Liver (tissue), 9 donors: ENCODE data around the gene ELK3. TPM values are rescaled to one million over a fixed set of nuclear protein-coding genes. Genes with fewer than 3 reads are reported as not detected.

Source experiments
- DNase-seq: peaks from one replicate; pipeline ENCODE4 v3.0.0-alpha.2; 2017; ENCODE audit warnings: low spot score
- H3K27ac ChIP-seq, 2 donors: one replicate each; pipeline ENCODE4 v1.7.0; 2013; ENCODE audit warnings: inconsistent platforms in 2 of 2, low read length in 2 of 2, control low read depth in 1 of 2, low read depth in 1 of 2, mild to moderate bottlenecking in 1 of 2
- H3K27me3 ChIP-seq, 4 donors: one replicate each; pipeline versions ENCODE4 v1.6.1 to v1.7.0; 2013; ENCODE audit warnings: low read length in 3 of 4, inconsistent platforms in 1 of 4, mild to moderate bottlenecking in 1 of 4, moderate library complexity in 1 of 4; ENCODE audit not compliant: control insufficient read depth in 4 of 4, insufficient read depth in 4 of 4
- H3K36me3 ChIP-seq, 4 donors: one replicate each; pipeline versions ENCODE4 v1.6.1 to v1.7.0; 2013; ENCODE audit warnings: low read length in 3 of 4, mild to moderate bottlenecking in 3 of 4, low read depth in 1 of 4, moderate library complexity in 1 of 4; ENCODE audit not compliant: control insufficient read depth in 4 of 4, insufficient read depth in 3 of 4
- H3K4me1 ChIP-seq, 4 donors: one replicate each; pipeline versions ENCODE4 v1.6.1 to v1.7.0; 2013; ENCODE audit warnings: low read length in 3 of 4, mild to moderate bottlenecking in 3 of 4, moderate library complexity in 1 of 4; ENCODE audit not compliant: control insufficient read depth in 4 of 4, insufficient read depth in 4 of 4
- H3K4me3 ChIP-seq, 3 donors: one replicate each; pipeline versions ENCODE4 v1.6.1 to v1.7.0; 2013; ENCODE audit warnings: low read length in 3 of 3, control low read depth in 1 of 3, low read depth in 1 of 3, mild to moderate bottlenecking in 1 of 3
- H3K9ac ChIP-seq, 2 donors: one replicate each; pipeline ENCODE4 v1.7.0; 2013; ENCODE audit warnings: low read length in 2 of 2, mild to moderate bottlenecking in 2 of 2, moderate library complexity in 2 of 2, control low read depth in 1 of 2, low read depth in 1 of 2
- H3K9me3 ChIP-seq, 4 donors: one replicate each; pipeline versions ENCODE4 v1.6.1 to v1.7.0; 2013; ENCODE audit warnings: low read length in 3 of 4; ENCODE audit not compliant: control insufficient read depth in 4 of 4
- ATF3 ChIP-seq: IDR thresholded peaks from 2 replicates; pipeline ENCODE4 v1.6.1; 2016; ENCODE audit warnings: antibody characterized with exemption
- EGR1 ChIP-seq, 2 donors: IDR thresholded peaks; 2 replicates each; pipeline ENCODE4 v1.6.1; 2016 to 2018; ENCODE audit warnings: antibody characterized with exemption in 2 of 2, low read depth in 2 of 2
- FOXA1 ChIP-seq: IDR thresholded peaks from 2 replicates; pipeline ENCODE4 v1.6.1; 2016; ENCODE audit warnings: antibody characterized with exemption
- GABPA ChIP-seq, 2 donors: IDR thresholded peaks in 1 of 2; conservative IDR thresholded peaks in 1 of 2; 2 replicates each; pipeline ENCODE4 v1.6.1; 2016; ENCODE audit warnings: antibody characterized with exemption in 2 of 2, mild to moderate bottlenecking in 1 of 2, moderate library complexity in 1 of 2
- NR2F2 ChIP-seq: IDR thresholded peaks from 2 replicates; pipeline ENCODE4 v1.6.1; 2016; ENCODE audit warnings: antibody characterized with exemption
- REST ChIP-seq: IDR thresholded peaks from 2 replicates; pipeline ENCODE4 v1.6.1; 2016; ENCODE audit warnings: antibody characterized with exemption, mild to moderate bottlenecking
- TAF1 ChIP-seq: conservative IDR thresholded peaks from 2 replicates; pipeline ENCODE4 v1.6.1; 2016; ENCODE audit warnings: antibody characterized with exemption, mild to moderate bottlenecking
- WGBS: extraction: QIAGEN DNeasy Blood & Tissue Kit; methylation state at CpG from one replicate; pipeline ENCODE4 v1.1.7; 2013; 5-methylcytosine and 5-hydroxymethylcytosine counted together
- polyA plus RNA-seq, 2 donors: library from polyadenylated mRNA; stranded (reverse) in 1 of 2; unstranded in 1 of 2; fragments of 200-250 nt in 1 of 2; fragments of >200 nt in 1 of 2; fragmentation: Nextera tagmentation in 1 of 2; extraction: Ambion mirVana in 1 of 2; gene quantifications; one replicate each; pipeline versions ENCODE4 v1.2.1 to v1.2.3, GENCODE V29; 2013 to 2015
- total RNA-seq, 2 donors: library from RNA; depleted of rRNA; stranded (reverse); fragments of >200 nt; gene quantifications; one replicate each; pipeline ENCODE4 v1.2.3, GENCODE V29; 2014
- TF ChIP-seq, protein P1 (sequence below): fragments of 150-350 bp; IDR thresholded peaks from 2 replicates; pipeline ENCODE4 v1.5.1; 2017; ENCODE audit warnings: improper control_type of control experiment, low read depth, low read length; ENCODE audit not compliant: missing input control
- TF ChIP-seq, protein P2 (sequence below): IDR thresholded peaks from 2 replicates; pipeline ENCODE4 v1.6.1; 2016; ENCODE audit warnings: antibody characterized with exemption
- donor health status: healthy.
- donor health status: healthy.
- donor health status: healthy.
- donor health status: healthy.
- donor health status: healthy.

ELK3 gene
- total and polyA plus RNA-seq, 4 donors = 3.7 to 5.2 (median 4.5) TPM

DNA sequence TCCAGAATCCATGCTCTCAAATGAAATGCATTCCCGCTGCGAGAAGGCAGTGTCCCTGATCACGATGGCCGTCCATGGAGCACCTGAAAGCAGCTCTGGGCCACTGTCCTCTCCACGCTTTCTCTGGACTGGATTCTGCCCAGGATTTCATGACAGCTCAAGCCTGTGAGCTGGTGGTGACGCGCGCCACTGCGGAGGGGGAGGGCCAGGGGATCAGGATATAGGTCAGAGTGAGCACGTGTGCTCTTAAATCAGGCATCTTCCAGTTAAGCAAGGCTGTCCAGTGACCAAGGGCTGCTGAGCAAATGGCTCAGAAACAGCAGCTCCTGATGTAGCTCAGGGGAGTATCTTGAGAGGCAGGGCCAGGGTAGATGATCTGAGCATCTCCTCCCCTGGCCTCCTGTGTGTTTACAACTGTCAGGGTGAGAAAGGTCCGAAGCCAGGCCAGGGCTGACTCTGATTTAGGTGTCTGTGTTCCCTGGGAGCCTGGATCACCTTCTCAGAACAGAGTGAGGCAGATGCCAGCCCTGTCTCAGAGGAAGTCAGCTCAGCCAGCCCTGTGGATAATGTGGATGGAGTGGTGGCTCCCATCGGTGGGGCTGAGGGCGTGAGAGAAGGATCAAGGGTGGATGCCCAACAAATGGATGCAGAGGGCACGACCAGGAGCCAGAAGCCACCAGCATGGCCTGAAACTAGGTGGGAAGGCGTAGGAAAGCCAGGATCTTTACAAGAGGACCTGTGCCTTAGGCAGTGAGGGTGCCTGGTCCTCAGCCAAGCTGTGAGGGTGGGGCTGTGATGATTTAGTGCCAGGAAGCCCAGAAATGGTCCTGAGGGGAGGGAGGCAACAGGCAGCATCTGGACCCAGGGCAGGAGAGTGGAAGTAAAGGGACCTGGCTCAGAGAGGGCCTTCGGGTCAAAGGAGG lies 55.3 kb downstream of the ELK3 start:
- Histone ChIP-seq H3K9me3 (no peaks in the 10 kb centered on the region), H3K27ac (no peak overlapping the region), H3K4me1 (peaks cover 0 to 7% (median 2%) of the 10 kb centered on the region in 4 donors), H3K27me3 (no peaks in the 10 kb centered on the region), H3K36me3 (peaks cover 0 to 6% (median 3%) of the 10 kb centered on the region in 4 donors), H3K9ac (no peak overlapping the region), H3K4me3 (no peak overlapping the region)
- no peak for TF ChIP-seq FOXA1
- TF ChIP-seq, protein P1, sequence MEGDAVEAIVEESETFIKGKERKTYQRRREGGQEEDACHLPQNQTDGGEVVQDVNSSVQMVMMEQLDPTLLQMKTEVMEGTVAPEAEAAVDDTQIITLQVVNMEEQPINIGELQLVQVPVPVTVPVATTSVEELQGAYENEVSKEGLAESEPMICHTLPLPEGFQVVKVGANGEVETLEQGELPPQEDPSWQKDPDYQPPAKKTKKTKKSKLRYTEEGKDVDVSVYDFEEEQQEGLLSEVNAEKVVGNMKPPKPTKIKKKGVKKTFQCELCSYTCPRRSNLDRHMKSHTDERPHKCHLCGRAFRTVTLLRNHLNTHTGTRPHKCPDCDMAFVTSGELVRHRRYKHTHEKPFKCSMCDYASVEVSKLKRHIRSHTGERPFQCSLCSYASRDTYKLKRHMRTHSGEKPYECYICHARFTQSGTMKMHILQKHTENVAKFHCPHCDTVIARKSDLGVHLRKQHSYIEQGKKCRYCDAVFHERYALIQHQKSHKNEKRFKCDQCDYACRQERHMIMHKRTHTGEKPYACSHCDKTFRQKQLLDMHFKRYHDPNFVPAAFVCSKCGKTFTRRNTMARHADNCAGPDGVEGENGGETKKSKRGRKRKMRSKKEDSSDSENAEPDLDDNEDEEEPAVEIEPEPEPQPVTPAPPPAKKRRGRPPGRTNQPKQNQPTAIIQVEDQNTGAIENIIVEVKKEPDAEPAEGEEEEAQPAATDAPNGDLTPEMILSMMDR = no peak
- DNase-seq = no peak
- WGBS = 86% methylated on average over 16 of the region's 16 CpGs

DNA sequence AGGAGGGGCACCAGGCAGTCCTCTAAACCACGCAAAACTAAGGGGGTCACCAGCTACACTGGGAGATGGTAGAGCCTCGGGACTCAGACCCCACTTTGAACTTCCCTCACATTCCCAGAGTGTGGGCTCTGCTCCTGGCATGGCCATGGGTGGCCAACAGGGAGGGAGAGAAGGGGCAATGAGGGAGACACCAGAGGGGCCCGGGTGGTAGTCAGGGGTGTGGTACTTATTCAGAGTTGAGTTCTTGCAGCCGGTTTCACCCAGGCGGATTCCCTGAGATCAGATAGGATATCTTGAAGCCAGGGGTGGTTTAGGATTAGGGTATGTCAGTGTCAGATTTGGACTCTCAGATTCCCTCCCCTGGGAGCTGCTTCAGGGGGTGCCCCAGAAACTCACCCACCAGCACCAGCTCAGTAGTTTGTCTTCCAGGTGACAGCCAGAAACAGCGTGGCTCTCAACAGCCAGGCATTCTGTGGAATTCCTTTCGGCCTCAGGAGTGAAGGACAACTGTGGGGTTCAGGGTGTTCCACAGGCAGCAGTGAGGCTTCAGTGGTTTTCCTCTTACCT lies 56.0 kb downstream of the ELK3 start:
- Histone ChIP-seq H3K9me3 (no peaks in the 10 kb centered on the region), H3K27me3 (no peaks in the 10 kb centered on the region), H3K4me1 (peaks cover 0 to 13% (median 4%) of the 10 kb centered on the region in 4 donors), H3K9ac (no peak overlapping the region), H3K36me3 (peaks cover 0 to 6% (median 3%) of the 10 kb centered on the region in 4 donors), H3K27ac (no peak overlapping the region), H3K4me3 (no peak overlapping the region)
- no peak for TF ChIP-seq ATF3
- TF ChIP-seq GABPA (IDR thresholded peaks at IDR 0.05 in 1 of 2, conservative IDR thresholded peaks at IDR 0.05 in 1 of 2) = no peak
- no peak for TF ChIP-seq REST
- no peak for TF ChIP-seq EGR1 (IDR thresholded peaks at IDR 0.05; ENCODE audit: low read depth in 2 of 2)
- TF ChIP-seq TAF1 = no peak
- no peak for TF ChIP-seq NR2F2
- TF ChIP-seq, protein P2, sequence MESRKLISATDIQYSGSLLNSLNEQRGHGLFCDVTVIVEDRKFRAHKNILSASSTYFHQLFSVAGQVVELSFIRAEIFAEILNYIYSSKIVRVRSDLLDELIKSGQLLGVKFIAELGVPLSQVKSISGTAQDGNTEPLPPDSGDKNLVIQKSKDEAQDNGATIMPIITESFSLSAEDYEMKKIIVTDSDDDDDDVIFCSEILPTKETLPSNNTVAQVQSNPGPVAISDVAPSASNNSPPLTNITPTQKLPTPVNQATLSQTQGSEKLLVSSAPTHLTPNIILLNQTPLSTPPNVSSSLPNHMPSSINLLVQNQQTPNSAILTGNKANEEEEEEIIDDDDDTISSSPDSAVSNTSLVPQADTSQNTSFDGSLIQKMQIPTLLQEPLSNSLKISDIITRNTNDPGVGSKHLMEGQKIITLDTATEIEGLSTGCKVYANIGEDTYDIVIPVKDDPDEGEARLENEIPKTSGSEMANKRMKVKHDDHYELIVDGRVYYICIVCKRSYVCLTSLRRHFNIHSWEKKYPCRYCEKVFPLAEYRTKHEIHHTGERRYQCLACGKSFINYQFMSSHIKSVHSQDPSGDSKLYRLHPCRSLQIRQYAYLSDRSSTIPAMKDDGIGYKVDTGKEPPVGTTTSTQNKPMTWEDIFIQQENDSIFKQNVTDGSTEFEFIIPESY = no peak
- DNase-seq = no peak
- 93% methylated on average over 7 of the region's 7 CpGs for WGBS
